Psoas muscle (tissue), 8 donors: ENCODE data around the gene TOP3B. TPM values are rescaled to one million over a fixed set of nuclear protein-coding genes. Genes with fewer than 3 reads are reported as not detected.

Experiments used
- ATAC-seq, 4 donors: fragments of 200-7000 bp; cut with Tn5 transposase; one replicate each; pipeline ENCODE4 v1.9.1; 2020; ENCODE audit warnings: moderate library complexity in 3 of 4, mild to moderate bottlenecking in 2 of 4
- DNase-seq, 2 donors: peaks; one replicate each; pipeline ENCODE4 v3.0.0-alpha.2; 2020
- H3K27ac ChIP-seq: fragments of 200-600 bp; one replicate; pipeline ENCODE4 v1.8.0; 2022
- H3K27me3 ChIP-seq, 3 donors: fragments of 200-600 bp in 1 of 3; one replicate each; pipeline versions ENCODE4 v1.6.1 to v1.8.0; 2013 to 2022; ENCODE audit warnings: low read length in 2 of 3, mild to moderate bottlenecking in 2 of 3, moderate library complexity in 1 of 3; ENCODE audit not compliant: insufficient read depth in 3 of 3
- H3K36me3 ChIP-seq, 2 donors: fragments of 200-600 bp in 1 of 2; one replicate each; pipeline versions ENCODE4 v1.6.1 to v1.8.0; 2013 to 2022; ENCODE audit warnings: low read depth in 1 of 2, mild to moderate bottlenecking in 1 of 2, moderate library complexity in 1 of 2; ENCODE audit not compliant: insufficient read depth in 1 of 2
- H3K4me1 ChIP-seq: fragments of 200-600 bp; one replicate; pipeline ENCODE4 v1.8.0; 2022
- H3K4me3 ChIP-seq: fragments of 200-600 bp; one replicate; pipeline ENCODE4 v1.8.0; 2022; ENCODE audit warnings: mild to moderate bottlenecking
- H3K9me3 ChIP-seq: fragments of 200-600 bp; one replicate; pipeline ENCODE4 v1.8.0; 2022
- WGBS, 3 donors: extraction: QIAGEN DNeasy Blood & Tissue Kit; methylation state at CpG; one replicate each; pipeline versions ENCODE4 v1.1.6 to v1.1.7; 2013; 5-methylcytosine and 5-hydroxymethylcytosine counted together
- intact Hi-C, 2 donors: fragments of 100-400 bp; cut with DNase I; formaldehyde crosslinking; loops; one replicate each; pipeline versions ENCODE4 v1.11.0 to v1.14.2; 2022
- polyA plus RNA-seq, 3 donors: library from polyadenylated mRNA; stranded (reverse); fragments of 200-250 nt; gene quantifications; one replicate each; pipeline ENCODE4 v1.2.3, GENCODE V29; 2013
- total RNA-seq, 4 donors: library from RNA; stranded (reverse); fragmentation: NEBNext Ultra II Directional in 2 of 4; extraction: Animal tissue kit (Norgen Biotek cat#: 25700) in 2 of 4; gene quantifications; one replicate each; pipeline versions ENCODE4 v1.2.1 to v1.2.4, GENCODE V29; 2021 to 2023
- TF ChIP-seq, protein P1 (sequence below): fragments of 200-600 bp; IDR thresholded peaks from one replicate; pipeline ENCODE4 v1.8.0; 2022; ENCODE audit warnings: antibody characterized with exemption
- donor health status: healthy with polysubstance abuse.
- donor health status: DM: no; HTN: no; CAD: no; lungs with moderate emphysema.
- donor health status: Bipolar disorder and iron deficiency.
- donor health status: healthy.
- donor health status: DM: yes; HTN: yes; CAD: no.
- donor health status: DM: no; HTN: no; CAD: no.
- donor health status: DM: no; HTN: no; CAD: no.
- donor health status: DM: yes; HTN: yes; CAD: no.

TOP3B gene
- total and polyA plus RNA-seq, 7 donors: 5.4 to 13.5 (median 8.1) TPM

DNA sequence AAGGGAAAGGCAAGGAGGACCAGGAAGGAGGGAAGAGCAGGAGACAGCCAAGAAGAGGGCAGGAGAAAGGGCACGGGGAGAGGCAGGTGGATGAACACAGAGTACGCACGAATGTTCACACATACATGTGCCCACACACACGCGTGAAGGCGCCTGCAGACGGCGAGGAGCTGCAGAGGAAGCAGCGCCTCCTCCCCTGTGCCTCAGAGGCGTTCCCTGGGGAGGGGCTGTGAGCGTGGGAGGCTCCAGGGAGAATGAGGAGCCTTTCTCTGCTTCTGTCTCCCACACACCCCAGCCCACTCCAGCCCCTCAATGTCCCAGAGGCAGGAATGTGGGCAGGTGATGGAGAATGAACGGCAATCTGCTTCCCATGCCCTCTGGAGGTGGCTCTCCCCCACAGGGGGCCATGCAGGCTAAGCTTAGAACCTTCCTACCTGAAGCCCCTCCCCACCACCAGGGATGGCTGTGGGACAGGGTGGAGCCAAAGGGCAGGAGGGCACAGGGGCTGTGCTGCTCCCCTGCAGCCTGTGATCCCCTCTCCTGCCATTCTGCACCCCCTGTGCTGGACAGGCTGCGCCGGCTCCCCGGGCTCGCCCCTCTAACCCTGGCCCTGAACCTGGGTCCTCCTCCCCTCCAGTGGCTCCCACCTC is 55.3 kb downstream of the TOP3B start:
- Histone ChIP-seq H3K36me3 (peaks cover 0 to 56% of the 10 kb centered on the region in 2 donors), H3K4me3 (no peak overlapping the region), H3K4me1 (no peaks in the 10 kb centered on the region), H3K27ac (no peak overlapping the region), H3K9me3 (no peaks in the 10 kb centered on the region), H3K27me3 (peaks cover 0 to 1% (median 0%) of the 10 kb centered on the region in 3 donors)
- TF ChIP-seq, protein P1, sequence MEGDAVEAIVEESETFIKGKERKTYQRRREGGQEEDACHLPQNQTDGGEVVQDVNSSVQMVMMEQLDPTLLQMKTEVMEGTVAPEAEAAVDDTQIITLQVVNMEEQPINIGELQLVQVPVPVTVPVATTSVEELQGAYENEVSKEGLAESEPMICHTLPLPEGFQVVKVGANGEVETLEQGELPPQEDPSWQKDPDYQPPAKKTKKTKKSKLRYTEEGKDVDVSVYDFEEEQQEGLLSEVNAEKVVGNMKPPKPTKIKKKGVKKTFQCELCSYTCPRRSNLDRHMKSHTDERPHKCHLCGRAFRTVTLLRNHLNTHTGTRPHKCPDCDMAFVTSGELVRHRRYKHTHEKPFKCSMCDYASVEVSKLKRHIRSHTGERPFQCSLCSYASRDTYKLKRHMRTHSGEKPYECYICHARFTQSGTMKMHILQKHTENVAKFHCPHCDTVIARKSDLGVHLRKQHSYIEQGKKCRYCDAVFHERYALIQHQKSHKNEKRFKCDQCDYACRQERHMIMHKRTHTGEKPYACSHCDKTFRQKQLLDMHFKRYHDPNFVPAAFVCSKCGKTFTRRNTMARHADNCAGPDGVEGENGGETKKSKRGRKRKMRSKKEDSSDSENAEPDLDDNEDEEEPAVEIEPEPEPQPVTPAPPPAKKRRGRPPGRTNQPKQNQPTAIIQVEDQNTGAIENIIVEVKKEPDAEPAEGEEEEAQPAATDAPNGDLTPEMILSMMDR: no peak
- ATAC-seq: peak in 2 of 4 donors; percentile 9 to 21
- 81 to 90% (median 86%) methylated on average over 16 of the region's 16 CpGs for WGBS, 3 donors
- no peak for DNase-seq
- intact Hi-C loops: no loop called here

DNA sequence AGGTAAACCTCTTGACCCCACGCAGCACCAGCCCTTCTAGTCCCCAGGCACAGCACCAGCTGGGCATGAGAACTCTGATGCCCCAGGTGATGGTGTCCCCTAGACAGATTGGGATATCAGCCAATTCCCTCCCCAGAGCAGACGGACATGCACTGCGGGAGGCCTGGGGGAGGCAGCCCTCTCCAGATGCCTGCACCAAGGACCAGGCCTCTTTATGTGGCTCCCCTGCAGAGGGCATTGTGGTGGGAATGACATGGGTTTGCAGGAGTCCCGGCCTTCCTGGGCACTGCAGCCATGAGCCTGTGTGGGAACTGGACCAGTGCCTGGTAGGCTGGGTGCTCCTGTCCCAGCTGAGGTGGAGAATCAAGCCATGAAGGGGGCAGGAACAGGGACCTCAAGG is 55.9 kb downstream of the TOP3B start:
- Histone ChIP-seq H3K9me3 (no peaks in the 10 kb centered on the region), H3K27me3 (no peaks in the 10 kb centered on the region), H3K27ac (no peak overlapping the region), H3K36me3 (peaks cover 0 to 54% of the 10 kb centered on the region in 2 donors), H3K4me1 (no peaks in the 10 kb centered on the region), H3K4me3 (no peak overlapping the region)
- 86 to 90% (median 87%) methylated on average over 4 of the region's 4 CpGs for WGBS, 3 donors
- no peak for ATAC-seq
- TF ChIP-seq, protein P1: no peak
- intact Hi-C loops: no loop called here
- no peak for DNase-seq

- 93 to 96% (median 94%) methylated on average over 20 to 21 of the region's 21 CpGs for WGBS, 3 donors
- no peaks in the 10 kb centered on the region for H3K4me1 ChIP-seq
- ATAC-seq (no peak), DNase-seq (no peak)
- no peak overlapping the region for H3K27ac ChIP-seq
- H3K4me3 ChIP-seq: no peak overlapping the region
- H3K36me3 ChIP-seq: peaks cover 0 to 33% of the 10 kb centered on the region in 2 donors
- no peaks in the 10 kb centered on the region for H3K9me3 ChIP-seq
- TF ChIP-seq, protein P1: no peak
- H3K27me3 ChIP-seq: no peaks in the 10 kb centered on the region
- intact Hi-C loops: no loop called here
Observed at GRCh38 chr22:21923163-21923561, 59.4 kb downstream of the TOP3B start.

- no peak for DNase-seq
- peaks cover 0 to 33% of the 10 kb centered on the region in 2 donors for H3K36me3 ChIP-seq
- intact Hi-C loops: no loop called here
Observed at GRCh38 chr22:21922370-21923162, 60.0 kb downstream of the TOP3B start.

More at GRCh38 chr22:21922370-21923162, 60.0 kb downstream of the TOP3B start:
- WGBS, 3 donors: 87 to 91% (median 90%) methylated on average over 20 of the region's 20 CpGs
- TF ChIP-seq, protein P1: no peak
- H3K27me3 ChIP-seq: no peaks in the 10 kb centered on the region
- H3K27ac ChIP-seq: no peak overlapping the region
- H3K4me1 ChIP-seq: no peaks in the 10 kb centered on the region
- no peak for ATAC-seq
- H3K9me3 ChIP-seq: no peaks in the 10 kb centered on the region
- H3K4me3 ChIP-seq: no peak overlapping the region
